HTR-8/SVneo (cell line): ENCODE data around the gene ARHGAP11A.

Experiments
- DNase-seq: peaks from one replicate; pipeline ENCODE4 v3.0.0; 2011; ENCODE audit warnings: low spot score, mixed read lengths; ENCODE audit not compliant: insufficient read length
- FAIRE-seq: peaks from 2 replicates; lab custom pipeline; 2011; peaks lifted over from hg19 to GRCh38; lab: Jason Lieb, UNC

Gene ARHGAP11A

GRCh38 chr15:32656091-32656490 is 40.8 kb downstream of the ARHGAP11A start:
- FAIRE-seq = no peak
- no peak for DNase-seq

GRCh38 chr15:32656496-32656895 is 41.2 kb downstream of the ARHGAP11A start:
- DNase-seq (no peak), FAIRE-seq (no peak)

GRCh38 chr15:32657198-32657883 is 42.0 kb downstream of the ARHGAP11A start:
- DNase-seq (no peak), FAIRE-seq (no peak)

- no peak for FAIRE-seq
Observed at GRCh38 chr15:32657941-32658340, 42.6 kb downstream of the ARHGAP11A start.

GRCh38 chr15:32659340-32660155 is 44.2 kb downstream of the ARHGAP11A start:
- DNase-seq = no peak
- FAIRE-seq = no peak

More at GRCh38 chr15:32657941-32658340, 42.6 kb downstream of the ARHGAP11A start:
- no peak for DNase-seq

- DNase-seq (no peak), FAIRE-seq (no peak)
Observed at GRCh38 chr15:32663671-32664070, 48.4 kb downstream of the ARHGAP11A start.

- no peak for FAIRE-seq
- DNase-seq = no peak
Observed at GRCh38 chr15:32664796-32665195, 49.5 kb downstream of the ARHGAP11A start.

- DNase-seq (no peak), FAIRE-seq (no peak)
Observed at GRCh38 chr15:32667321-32667720, 52.0 kb downstream of the ARHGAP11A start.

GRCh38 chr15:32668942-32669341 is 53.6 kb downstream of the ARHGAP11A start:
- FAIRE-seq (no peak), DNase-seq (no peak)

GRCh38 chr15:32669896-32670611 is 54.8 kb downstream of the ARHGAP11A start:
- FAIRE-seq (peak; percentile 46), DNase-seq (peak; percentile 37)

- DNase-seq = no peak
- FAIRE-seq = no peak
Observed at GRCh38 chr15:32670623-32671022, 55.3 kb downstream of the ARHGAP11A start.

- DNase-seq = no peak
Observed at GRCh38 chr15:32671339-32672325, 56.3 kb downstream of the ARHGAP11A start.

GRCh38 chr15:32674681-32675080 is 59.4 kb downstream of the ARHGAP11A start:
- DNase-seq = no peak
- no peak for FAIRE-seq

More at GRCh38 chr15:32671339-32672325, 56.3 kb downstream of the ARHGAP11A start:
- no peak for FAIRE-seq

- DNase-seq (no peak), FAIRE-seq (no peak)
Observed at GRCh38 chr15:32675466-32675865, 60.2 kb downstream of the ARHGAP11A start.

- FAIRE-seq (no peak), DNase-seq (no peak)
Observed at GRCh38 chr15:32676169-32676568, 60.9 kb downstream of the ARHGAP11A start.

- FAIRE-seq (no peak), DNase-seq (no peak)
Observed at GRCh38 chr15:32677238-32677750, 62.0 kb downstream of the ARHGAP11A start.

GRCh38 chr15:32679298-32679690 is 64.0 kb downstream of the ARHGAP11A start:
- FAIRE-seq (no peak), DNase-seq (no peak)

- FAIRE-seq = no peak
- DNase-seq = no peak
Observed at GRCh38 chr15:32682569-32682968, 67.3 kb downstream of the ARHGAP11A start.

GRCh38 chr15:32682977-32683630 is 67.8 kb downstream of the ARHGAP11A start:
- no peak for DNase-seq

More at GRCh38 chr15:32682977-32683630, 67.8 kb downstream of the ARHGAP11A start:
- FAIRE-seq = no peak
